Measurements from ENCODE around the gene MMP14.

DNA sequence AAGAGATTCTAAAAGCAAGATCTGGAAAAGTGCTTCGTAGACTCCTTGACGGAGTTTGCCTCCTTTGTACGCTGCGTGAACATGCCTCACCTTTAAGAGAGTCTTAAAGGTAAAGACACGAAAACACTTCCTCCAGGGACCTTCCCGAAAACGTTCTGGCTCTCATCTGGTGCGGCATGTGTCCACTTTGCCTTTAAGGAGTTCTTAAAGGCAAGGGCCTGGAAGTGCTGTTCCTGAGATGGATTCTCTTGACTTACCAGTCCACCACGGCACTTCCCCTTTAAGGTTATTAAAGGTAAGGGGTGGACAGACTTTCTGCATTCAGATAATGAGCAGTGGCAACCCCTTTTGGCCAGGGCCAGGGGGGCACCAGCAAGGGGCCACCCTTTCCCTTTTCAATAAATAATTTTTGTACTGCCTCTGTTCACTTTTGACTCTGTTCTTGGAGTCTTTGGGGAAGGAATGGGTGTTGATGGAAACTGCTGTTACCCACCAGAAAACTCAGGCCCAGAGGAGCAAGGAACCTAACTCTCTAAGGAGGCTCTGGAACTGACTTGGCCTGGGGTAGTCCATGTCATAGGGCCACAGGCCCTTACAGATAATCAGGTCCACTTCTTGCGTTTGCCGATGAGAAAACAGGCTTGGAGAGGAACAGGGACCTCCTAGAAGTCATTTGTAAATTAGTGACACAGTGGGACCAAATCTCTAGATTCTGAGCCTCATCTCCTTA, 51.0 kb downstream of the MMP14 start:
- TF ChIP-seq POLR2AphosphoS5 (IDR thresholded peaks at IDR 0.05; ENCODE audit: low read depth) = no peak; the same call in 1 of the 2 replicates
- TF ChIP-seq CTCF (conservative IDR thresholded peaks at IDR 0.05; ENCODE audit: low read depth in 2 of 2) = no peak
- no peak for TF ChIP-seq EZH2 (IDR thresholded peaks at IDR 0.05; ENCODE audit: low read depth, unreplicated experiment)

Measured in GM23338 (cell line).